BJ (cell line): ENCODE data around the gene CDKAL1. TPM values are rescaled to one million over a fixed set of nuclear protein-coding genes. Genes with fewer than 3 reads are reported as not detected.

ENCODE experiments used
- CTCF ChIA-PET: fragments of 350-600 bp; formaldehyde crosslinking; extraction: SDS; loops from one replicate; lab custom pipeline; 2021; ENCODE audit warnings: antibody characterized with exemption, inconsistent platforms; lab: Yijun Ruan, JAX
- POLR2A ChIA-PET: fragments of 300-600 bp; sonication (Branson Sonifier 250); formaldehyde crosslinking; extraction: SDS; loops from one replicate; lab custom pipeline; 2021; ENCODE audit warnings: antibody characterized with exemption; lab: Charles Lee
- DNase-seq: peaks from one replicate; pipeline ENCODE4 v3.0.0-alpha.2; 2011; ENCODE audit warnings: low read depth
- H3K27me3 ChIP-seq: 2 replicates; pipeline ENCODE4 v1.6.0; 2011; ENCODE audit warnings: low read length; ENCODE audit not compliant: control insufficient read depth, insufficient read depth
- H3K36me3 ChIP-seq: 2 replicates; pipeline ENCODE4 v1.5.1; 2011; ENCODE audit warnings: low read length; ENCODE audit not compliant: control insufficient read depth, insufficient read depth
- H3K4me3 ChIP-seq: 2 replicates; pipeline ENCODE4 v1.5.1; 2011; ENCODE audit warnings: low read depth, mild to moderate bottlenecking, control low read depth, low read length
- CTCF ChIP-seq: IDR thresholded peaks from 2 replicates; pipeline ENCODE4 v1.5.1; 2011; ENCODE audit warnings: low read depth, mild to moderate bottlenecking, control low read depth, inconsistent platforms, low read length, moderate library complexity; ENCODE audit not compliant: insufficient read depth
- polyA plus RNA-seq: library from polyadenylated mRNA; depleted of rRNA; stranded (reverse); fragments of >200 nt; gene quantifications from 2 replicates; pipeline ENCODE4 v1.2.3, GENCODE V29; 2011

The CDKAL1 gene
- polyA plus RNA-seq, 1 experiment = 3.8 TPM

- no peak for TF ChIP-seq CTCF
- H3K27me3 ChIP-seq = no peaks in the 10 kb centered on the region
- no peaks in the 10 kb centered on the region for H3K36me3 ChIP-seq
- DNase-seq = no peak
- CTCF ChIA-PET = no interaction called here
- no peak overlapping the region for H3K4me3 ChIP-seq
- POLR2A ChIA-PET = no interaction called here
Measured at GRCh38 chr6:21132446-21132845, 598.2 kb downstream of the CDKAL1 start.

- CTCF ChIA-PET = no interaction called here
- POLR2A ChIA-PET = no interaction called here
- Histone ChIP-seq H3K27me3 (no peaks in the 10 kb centered on the region), H3K36me3 (no peaks in the 10 kb centered on the region), H3K4me3 (no peak overlapping the region)
- DNase-seq = no peak
- no peak for TF ChIP-seq CTCF
Measured at GRCh38 chr6:21132856-21133838, 598.9 kb downstream of the CDKAL1 start.

- POLR2A ChIA-PET = no interaction called here
- no peak for TF ChIP-seq CTCF
- CTCF ChIA-PET = no interaction called here
- Histone ChIP-seq H3K36me3 (no peaks in the 10 kb centered on the region), H3K27me3 (no peaks in the 10 kb centered on the region), H3K4me3 (no peak overlapping the region)
- no peak for DNase-seq
Measured at GRCh38 chr6:21133901-21134300, 599.6 kb downstream of the CDKAL1 start.

GRCh38 chr6:21134356-21134755, 600.1 kb downstream of the CDKAL1 start:
- H3K27me3 ChIP-seq = no peaks in the 10 kb centered on the region
- no peaks in the 10 kb centered on the region for H3K36me3 ChIP-seq
- H3K4me3 ChIP-seq = no peak overlapping the region
- CTCF ChIA-PET = no interaction called here
- no peak for TF ChIP-seq CTCF
- POLR2A ChIA-PET = no interaction called here
- no peak for DNase-seq

- H3K27me3 ChIP-seq = no peaks in the 10 kb centered on the region
- no peak for TF ChIP-seq CTCF
- H3K4me3 ChIP-seq = no peak overlapping the region
- CTCF ChIA-PET = no interaction called here
- POLR2A ChIA-PET = no interaction called here
- DNase-seq = no peak
- H3K36me3 ChIP-seq = no peaks in the 10 kb centered on the region
Measured at GRCh38 chr6:21135484-21136013, 601.3 kb downstream of the CDKAL1 start.
